ENCODE results near the gene ASAP2.

Gene ASAP2

GRCh38 chr2:9445089-9445488 lies 238.5 kb downstream of the ASAP2 start:
- no peak for DNase-seq

GRCh38 chr2:9451231-9451630 lies 244.6 kb downstream of the ASAP2 start:
- no peak for DNase-seq

All from DMS79 treated with DMSO at 0.1 percent for 48 hours (cell line).